Keratinocyte (primary cell): ENCODE data around the gene MAGI2. TPM values are rescaled to one million over a fixed set of nuclear protein-coding genes. Genes with fewer than 3 reads are reported as not detected.

Experiments used
- DNase-seq: peaks from one replicate; pipeline ENCODE4 v3.0.0-alpha.2; 2011; ENCODE audit warnings: low read depth, missing footprints, low spot score
- FAIRE-seq: peaks from 2 replicates; lab custom pipeline; 2011; peaks lifted over from hg19 to GRCh38; lab: Jason Lieb, UNC
- H2AFZ ChIP-seq: 2 replicates; pipeline ENCODE4 v1.6.0; 2012; ENCODE audit warnings: low read length, control low read depth, inconsistent platforms; ENCODE audit not compliant: control insufficient read depth
- H3K27ac ChIP-seq: 2 replicates; pipeline ENCODE4 v1.5.1; 2011; ENCODE audit warnings: low read length; ENCODE audit not compliant: control insufficient read depth, insufficient read depth
- H3K27me3 ChIP-seq: 3 replicates; pipeline ENCODE4 v1.6.0; 2011; ENCODE audit warnings: low read length; ENCODE audit not compliant: control insufficient read depth, insufficient read depth; ENCODE audit errors: extremely low read depth
- H3K36me3 ChIP-seq, 2 experiments: 2 replicates in 1 of 2; 3 replicates in 1 of 2; pipeline ENCODE4 v1.5.1; 2011; ENCODE audit warnings: low read length in 2 of 2, mild to moderate bottlenecking in 1 of 2; ENCODE audit not compliant: control insufficient read depth in 2 of 2, insufficient read depth in 2 of 2; ENCODE audit errors: extremely low read depth in 1 of 2
- H3K4me1 ChIP-seq: 3 replicates; pipeline ENCODE4 v1.5.1; 2011; ENCODE audit warnings: low read length; ENCODE audit not compliant: control insufficient read depth, insufficient read depth; ENCODE audit errors: extremely low read depth
- H3K4me2 ChIP-seq: 3 replicates; pipeline ENCODE4 v1.6.0; 2011; ENCODE audit warnings: low read depth, low read length; ENCODE audit not compliant: control insufficient read depth, insufficient read depth; ENCODE audit errors: extremely low read depth
- H3K4me3 ChIP-seq, 3 experiments: fragments of 200-600 bp in 1 of 3; sonication (generic) in 1 of 3; 2 replicates in 2 of 3; 3 replicates in 1 of 3; pipeline ENCODE4 v1.5.1; 2011 to 2016; ENCODE audit warnings: low read length in 3 of 3, mild to moderate bottlenecking in 3 of 3, control low read depth in 2 of 3, inconsistent platforms in 1 of 3, low read depth in 1 of 3, mixed read lengths in 1 of 3, mixed run types in 1 of 3, moderate library complexity in 1 of 3; ENCODE audit not compliant: control insufficient read depth in 2 of 3, insufficient read depth in 2 of 3; ENCODE audit errors: extremely low read depth in 1 of 3
- H3K79me2 ChIP-seq: 2 replicates; pipeline ENCODE4 v1.6.0; 2012; ENCODE audit warnings: low read length; ENCODE audit not compliant: control insufficient read depth, insufficient read depth
- H3K9ac ChIP-seq: 3 replicates; pipeline ENCODE4 v1.6.0; 2011; ENCODE audit warnings: low read length; ENCODE audit not compliant: control insufficient read depth, insufficient read depth; ENCODE audit errors: extremely low read depth
- H3K9me1 ChIP-seq: 3 replicates; pipeline ENCODE4 v1.6.0; 2011; ENCODE audit warnings: low read length; ENCODE audit not compliant: control insufficient read depth, insufficient read depth; ENCODE audit errors: extremely low read depth
- H3K9me3 ChIP-seq: 2 replicates; pipeline ENCODE4 v1.5.1; 2012; ENCODE audit warnings: low read depth, low read length; ENCODE audit not compliant: control insufficient read depth
- H4K20me1 ChIP-seq: 3 replicates; pipeline ENCODE4 v1.6.0; 2011; ENCODE audit warnings: low read length; ENCODE audit not compliant: control insufficient read depth, insufficient read depth; ENCODE audit errors: extremely low read depth
- CTCF ChIP-seq, 3 experiments: IDR thresholded peaks in 1 of 3; conservative IDR thresholded peaks in 1 of 3; optimal IDR thresholded peaks in 1 of 3; 2 replicates in 2 of 3; 3 replicates in 1 of 3; pipeline versions ENCODE3 to v1.5.1; 2011; ENCODE audit warnings: low read length in 3 of 3, mild to moderate bottlenecking in 3 of 3, moderate library complexity in 2 of 3, control low read depth in 1 of 3, inconsistent platforms in 1 of 3; ENCODE audit not compliant: insufficient read depth in 2 of 3; ENCODE audit errors: extremely low read depth in 1 of 3
- EZH2 ChIP-seq: IDR thresholded peaks from one replicate; pipeline ENCODE4 v1.6.1; 2012; ENCODE audit warnings: inconsistent platforms, mild to moderate bottlenecking, low read length, moderate library complexity
- dilution Hi-C: fragments of 300-500 bp; cut with MboI; formaldehyde crosslinking; loops from one replicate; pipeline ENCODE4 v1.7.0; 2020; ENCODE audit warnings: low sequenced_read_pairs; ENCODE audit not compliant: extremely low pct_ligation_motif_present
- polyA plus RNA-seq, 5 experiments: library from polyadenylated mRNA; depleted of rRNA in 3 of 5; stranded (reverse) in 3 of 5; stranded (forward) in 1 of 5; unstranded in 1 of 5; fragments of >200 nt; gene quantifications; 1 replicate in 1 of 5; 2 replicates in 3 of 5; 3 replicates in 1 of 5; pipeline versions ENCODE4 v1.2.1 to v1.2.3, GENCODE V29; 2011 to 2012; ENCODE audit warnings: missing spikeins in 2 of 5, low read depth in 1 of 5, low replicate concordance in 1 of 5

Gene MAGI2
- polyA plus RNA-seq, 1 donor (not counting 4 experiments of a cell fraction or from before 2014, with no cell fraction given), result 0.07 TPM

GRCh38 chr7:78955329-78955728, 498.1 kb downstream of the MAGI2 start:
- Histone ChIP-seq H3K27me3 (no peaks in the 10 kb centered on the region), H3K9me3 (no peaks in the 10 kb centered on the region), H3K79me2 (no peaks in the 10 kb centered on the region), H3K27ac (no peak overlapping the region), H4K20me1 (no peaks in the 10 kb centered on the region), H3K36me3 (no peaks in the 10 kb centered on the region), H3K9me1 (no peaks in the 10 kb centered on the region), H3K4me1 (no peaks in the 10 kb centered on the region), H3K4me2 (no peak overlapping the region), H2AFZ (no peak overlapping the region), H3K9ac (no peak overlapping the region), H3K4me3 (no peak overlapping the region)
- dilution Hi-C loops, result no loop called here
- FAIRE-seq (no peak), DNase-seq (no peak)
- TF ChIP-seq CTCF (optimal IDR thresholded peaks at IDR 0.05 in 1 of 3, IDR thresholded peaks at IDR 0.05 in 1 of 3, conservative IDR thresholded peaks at IDR 0.05 in 1 of 3; ENCODE audit: extremely low read depth in 1 of 3, insufficient read depth in 2 of 3, low read length in 3 of 3) (no peak), EZH2 (no peak)

- no peak overlapping the region for H2AFZ ChIP-seq
- dilution Hi-C loops, result no loop called here
- DNase-seq (no peak), FAIRE-seq (no peak)
- H3K79me2 ChIP-seq, result no peaks in the 10 kb centered on the region
- no peak overlapping the region for H3K9ac ChIP-seq
- no peaks in the 10 kb centered on the region for H3K36me3 ChIP-seq
- TF ChIP-seq CTCF (optimal IDR thresholded peaks at IDR 0.05 in 1 of 3, IDR thresholded peaks at IDR 0.05 in 1 of 3, conservative IDR thresholded peaks at IDR 0.05 in 1 of 3; ENCODE audit: extremely low read depth in 1 of 3, insufficient read depth in 2 of 3, low read length in 3 of 3) (no peak), EZH2 (no peak)
- no peaks in the 10 kb centered on the region for H3K4me1 ChIP-seq
- H3K27ac ChIP-seq, result no peak overlapping the region
- H3K4me2 ChIP-seq, result no peak overlapping the region
- H3K27me3 ChIP-seq, result no peaks in the 10 kb centered on the region
- H3K9me1 ChIP-seq, result no peaks in the 10 kb centered on the region
- no peaks in the 10 kb centered on the region for H3K9me3 ChIP-seq
- H3K4me3 ChIP-seq, result no peak overlapping the region
- no peaks in the 10 kb centered on the region for H4K20me1 ChIP-seq
Measured at GRCh38 chr7:78953726-78954363, 499.6 kb downstream of the MAGI2 start.
